Measurements from ENCODE around the gene EMX1. TPM values are rescaled to one million over a fixed set of nuclear protein-coding genes. Genes with fewer than 3 reads are reported as not detected.

The EMX1 gene
- total and polyA plus RNA-seq, 2 of the 13 experiments (the other 11 are each of a cell fraction or from before 2014, with no cell fraction given), result 0.62 to 4.9 TPM

- TF ChIP-seq, protein P1, sequence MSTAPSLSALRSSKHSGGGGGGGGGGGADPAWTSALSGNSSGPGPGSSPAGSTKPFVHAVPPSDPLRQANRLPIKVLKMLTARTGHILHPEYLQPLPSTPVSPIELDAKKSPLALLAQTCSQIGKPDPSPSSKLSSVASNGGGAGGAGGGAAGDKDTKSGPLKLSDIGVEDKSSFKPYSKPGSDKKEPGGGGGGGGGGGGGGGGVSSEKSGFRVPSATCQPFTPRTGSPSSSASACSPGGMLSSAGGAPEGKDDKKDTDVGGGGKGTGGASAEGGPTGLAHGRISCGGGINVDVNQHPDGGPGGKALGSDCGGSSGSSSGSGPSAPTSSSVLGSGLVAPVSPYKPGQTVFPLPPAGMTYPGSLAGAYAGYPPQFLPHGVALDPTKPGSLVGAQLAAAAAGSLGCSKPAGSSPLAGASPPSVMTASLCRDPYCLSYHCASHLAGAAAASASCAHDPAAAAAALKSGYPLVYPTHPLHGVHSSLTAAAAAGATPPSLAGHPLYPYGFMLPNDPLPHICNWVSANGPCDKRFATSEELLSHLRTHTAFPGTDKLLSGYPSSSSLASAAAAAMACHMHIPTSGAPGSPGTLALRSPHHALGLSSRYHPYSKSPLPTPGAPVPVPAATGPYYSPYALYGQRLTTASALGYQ (CRISPR knock-in tag; IDR thresholded peaks at IDR 0.05), result peak; percentile 38; the same call in 1 of the 2 replicates
- TF ChIP-seq ZNF766 (CRISPR knock-in tag; IDR thresholded peaks at IDR 0.05; ENCODE audit: borderline replicate concordance) (no peak; the same call in 1 of the 2 replicates), ZNF776 (CRISPR knock-in tag; IDR thresholded peaks at IDR 0.05) (no peak), ZNF18 (CRISPR knock-in tag; IDR thresholded peaks at IDR 0.05; ENCODE audit: insufficient replicate concordance) (no peak), PHF20 (CRISPR knock-in tag; IDR thresholded peaks at IDR 0.05) (no peak)
- TF ChIP-seq, protein P2, sequence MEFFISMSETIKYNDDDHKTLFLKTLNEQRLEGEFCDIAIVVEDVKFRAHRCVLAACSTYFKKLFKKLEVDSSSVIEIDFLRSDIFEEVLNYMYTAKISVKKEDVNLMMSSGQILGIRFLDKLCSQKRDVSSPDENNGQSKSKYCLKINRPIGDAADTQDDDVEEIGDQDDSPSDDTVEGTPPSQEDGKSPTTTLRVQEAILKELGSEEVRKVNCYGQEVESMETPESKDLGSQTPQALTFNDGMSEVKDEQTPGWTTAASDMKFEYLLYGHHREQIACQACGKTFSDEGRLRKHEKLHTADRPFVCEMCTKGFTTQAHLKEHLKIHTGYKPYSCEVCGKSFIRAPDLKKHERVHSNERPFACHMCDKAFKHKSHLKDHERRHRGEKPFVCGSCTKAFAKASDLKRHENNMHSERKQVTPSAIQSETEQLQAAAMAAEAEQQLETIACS (CRISPR knock-in tag; IDR thresholded peaks at IDR 0.05), result 0 out of 2 replicates have a peak, but pooled peaks have one; percentile 54
Measured at GRCh38 chr2:72917877-72918553, 696 bp downstream of the EMX1 start (continued).

Data from HepG2 (cell line).